Keratinocyte (primary cell): Measurements from ENCODE around the gene OR56A4. TPM values are rescaled to one million over a fixed set of nuclear protein-coding genes. Genes with fewer than 3 reads are reported as not detected.

Experiments used
- DNase-seq: peaks from one replicate; pipeline ENCODE4 v3.0.0-alpha.2; 2011; ENCODE audit warnings: low read depth, missing footprints, low spot score
- FAIRE-seq: peaks from 2 replicates; lab custom pipeline; 2011; peaks lifted over from hg19 to GRCh38; lab: Jason Lieb, UNC
- H2AFZ ChIP-seq: 2 replicates; pipeline ENCODE4 v1.6.0; 2012; ENCODE audit warnings: low read length, control low read depth, inconsistent platforms; ENCODE audit not compliant: control insufficient read depth
- H3K27ac ChIP-seq: 2 replicates; pipeline ENCODE4 v1.5.1; 2011; ENCODE audit warnings: low read length; ENCODE audit not compliant: control insufficient read depth, insufficient read depth
- H3K27me3 ChIP-seq: 3 replicates; pipeline ENCODE4 v1.6.0; 2011; ENCODE audit warnings: low read length; ENCODE audit not compliant: control insufficient read depth, insufficient read depth; ENCODE audit errors: extremely low read depth
- H3K36me3 ChIP-seq, 2 experiments: 2 replicates in 1 of 2; 3 replicates in 1 of 2; pipeline ENCODE4 v1.5.1; 2011; ENCODE audit warnings: low read length in 2 of 2, mild to moderate bottlenecking in 1 of 2; ENCODE audit not compliant: control insufficient read depth in 2 of 2, insufficient read depth in 2 of 2; ENCODE audit errors: extremely low read depth in 1 of 2
- H3K4me1 ChIP-seq: 3 replicates; pipeline ENCODE4 v1.5.1; 2011; ENCODE audit warnings: low read length; ENCODE audit not compliant: control insufficient read depth, insufficient read depth; ENCODE audit errors: extremely low read depth
- H3K4me2 ChIP-seq: 3 replicates; pipeline ENCODE4 v1.6.0; 2011; ENCODE audit warnings: low read depth, low read length; ENCODE audit not compliant: control insufficient read depth, insufficient read depth; ENCODE audit errors: extremely low read depth
- H3K4me3 ChIP-seq, 3 experiments: fragments of 200-600 bp in 1 of 3; sonication (generic) in 1 of 3; 2 replicates in 2 of 3; 3 replicates in 1 of 3; pipeline ENCODE4 v1.5.1; 2011 to 2016; ENCODE audit warnings: low read length in 3 of 3, mild to moderate bottlenecking in 3 of 3, control low read depth in 2 of 3, inconsistent platforms in 1 of 3, low read depth in 1 of 3, mixed read lengths in 1 of 3, mixed run types in 1 of 3, moderate library complexity in 1 of 3; ENCODE audit not compliant: control insufficient read depth in 2 of 3, insufficient read depth in 2 of 3; ENCODE audit errors: extremely low read depth in 1 of 3
- H3K79me2 ChIP-seq: 2 replicates; pipeline ENCODE4 v1.6.0; 2012; ENCODE audit warnings: low read length; ENCODE audit not compliant: control insufficient read depth, insufficient read depth
- H3K9ac ChIP-seq: 3 replicates; pipeline ENCODE4 v1.6.0; 2011; ENCODE audit warnings: low read length; ENCODE audit not compliant: control insufficient read depth, insufficient read depth; ENCODE audit errors: extremely low read depth
- H3K9me1 ChIP-seq: 3 replicates; pipeline ENCODE4 v1.6.0; 2011; ENCODE audit warnings: low read length; ENCODE audit not compliant: control insufficient read depth, insufficient read depth; ENCODE audit errors: extremely low read depth
- H3K9me3 ChIP-seq: 2 replicates; pipeline ENCODE4 v1.5.1; 2012; ENCODE audit warnings: low read depth, low read length; ENCODE audit not compliant: control insufficient read depth
- H4K20me1 ChIP-seq: 3 replicates; pipeline ENCODE4 v1.6.0; 2011; ENCODE audit warnings: low read length; ENCODE audit not compliant: control insufficient read depth, insufficient read depth; ENCODE audit errors: extremely low read depth
- EZH2 ChIP-seq: IDR thresholded peaks from one replicate; pipeline ENCODE4 v1.6.1; 2012; ENCODE audit warnings: inconsistent platforms, mild to moderate bottlenecking, low read length, moderate library complexity
- dilution Hi-C: fragments of 300-500 bp; cut with MboI; formaldehyde crosslinking; loops from one replicate; pipeline ENCODE4 v1.7.0; 2020; ENCODE audit warnings: low sequenced_read_pairs; ENCODE audit not compliant: extremely low pct_ligation_motif_present
- polyA plus RNA-seq, 5 experiments: library from polyadenylated mRNA; depleted of rRNA in 3 of 5; stranded (reverse) in 3 of 5; stranded (forward) in 1 of 5; unstranded in 1 of 5; fragments of >200 nt; gene quantifications; 1 replicate in 1 of 5; 2 replicates in 3 of 5; 3 replicates in 1 of 5; pipeline versions ENCODE4 v1.2.1 to v1.2.3, GENCODE V29; 2011 to 2012; ENCODE audit warnings: missing spikeins in 2 of 5, low read depth in 1 of 5, low replicate concordance in 1 of 5
- TF ChIP-seq, protein P1 (sequence below), 3 experiments: IDR thresholded peaks in 1 of 3; conservative IDR thresholded peaks in 1 of 3; optimal IDR thresholded peaks in 1 of 3; 2 replicates in 2 of 3; 3 replicates in 1 of 3; pipeline versions ENCODE3 to v1.5.1; 2011; ENCODE audit warnings: low read length in 3 of 3, mild to moderate bottlenecking in 3 of 3, moderate library complexity in 2 of 3, control low read depth in 1 of 3, inconsistent platforms in 1 of 3; ENCODE audit not compliant: insufficient read depth in 2 of 3; ENCODE audit errors: extremely low read depth in 1 of 3

OR56A4 gene
- polyA plus RNA-seq, 1 donor (not counting 4 experiments of a cell fraction or from before 2014, with no cell fraction given): not detected

DNA sequence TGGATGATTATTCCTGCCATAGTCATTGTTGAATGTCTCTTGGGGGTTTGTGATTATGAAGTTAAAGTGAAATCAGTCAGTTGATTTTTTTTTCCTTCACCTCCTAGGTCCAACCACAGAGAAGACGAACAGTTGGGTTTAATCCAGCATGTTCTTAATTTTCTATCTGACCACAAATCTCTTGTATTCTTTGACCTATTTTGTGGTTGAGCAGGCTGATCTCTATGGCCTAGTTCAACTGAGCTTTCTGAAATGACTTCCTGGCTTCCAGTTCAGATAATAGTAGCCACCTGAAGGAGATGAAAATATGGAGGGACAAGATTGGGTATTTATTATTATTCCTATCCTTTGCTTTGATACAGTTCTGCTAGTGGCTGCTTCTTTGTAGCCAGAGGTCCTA, 33.2 kb downstream of the OR56A4 start:
- Histone ChIP-seq H3K9me1 (no peaks in the 10 kb centered on the region), H3K36me3 (no peaks in the 10 kb centered on the region), H3K27ac (no peak overlapping the region), H3K4me2 (no peak overlapping the region), H3K4me3 (no peak overlapping the region), H2AFZ (no peak overlapping the region), H3K9me3 (no peaks in the 10 kb centered on the region), H3K79me2 (no peaks in the 10 kb centered on the region), H3K27me3 (no peaks in the 10 kb centered on the region), H3K9ac (no peak overlapping the region), H3K4me1 (no peaks in the 10 kb centered on the region), H4K20me1 (no peaks in the 10 kb centered on the region)
- no peak for FAIRE-seq
- dilution Hi-C loops: no loop called here
- TF ChIP-seq, protein P1, sequence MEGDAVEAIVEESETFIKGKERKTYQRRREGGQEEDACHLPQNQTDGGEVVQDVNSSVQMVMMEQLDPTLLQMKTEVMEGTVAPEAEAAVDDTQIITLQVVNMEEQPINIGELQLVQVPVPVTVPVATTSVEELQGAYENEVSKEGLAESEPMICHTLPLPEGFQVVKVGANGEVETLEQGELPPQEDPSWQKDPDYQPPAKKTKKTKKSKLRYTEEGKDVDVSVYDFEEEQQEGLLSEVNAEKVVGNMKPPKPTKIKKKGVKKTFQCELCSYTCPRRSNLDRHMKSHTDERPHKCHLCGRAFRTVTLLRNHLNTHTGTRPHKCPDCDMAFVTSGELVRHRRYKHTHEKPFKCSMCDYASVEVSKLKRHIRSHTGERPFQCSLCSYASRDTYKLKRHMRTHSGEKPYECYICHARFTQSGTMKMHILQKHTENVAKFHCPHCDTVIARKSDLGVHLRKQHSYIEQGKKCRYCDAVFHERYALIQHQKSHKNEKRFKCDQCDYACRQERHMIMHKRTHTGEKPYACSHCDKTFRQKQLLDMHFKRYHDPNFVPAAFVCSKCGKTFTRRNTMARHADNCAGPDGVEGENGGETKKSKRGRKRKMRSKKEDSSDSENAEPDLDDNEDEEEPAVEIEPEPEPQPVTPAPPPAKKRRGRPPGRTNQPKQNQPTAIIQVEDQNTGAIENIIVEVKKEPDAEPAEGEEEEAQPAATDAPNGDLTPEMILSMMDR (optimal IDR thresholded peaks at IDR 0.05 in 1 of 3, IDR thresholded peaks at IDR 0.05 in 1 of 3, conservative IDR thresholded peaks at IDR 0.05 in 1 of 3; ENCODE audit: extremely low read depth in 1 of 3, insufficient read depth in 2 of 3, low read length in 3 of 3): no peak
- no peak for TF ChIP-seq EZH2
- no peak for DNase-seq

GRCh38 chr11:5968394-5968793, 38.4 kb downstream of the OR56A4 start, which contains the start of gene OR56A5:
Gene OR56A5 (minus strand): TSS chr11:5968494. CDS start chr11:5968494, 0 bp downstream.
- Histone ChIP-seq H3K4me3 (no peak within 1 kb of the TSS), H3K9me3 (no peaks in the 10 kb centered on the region), H3K9ac (no peak within 1 kb of the TSS), H3K27ac (no peak within 1 kb of the TSS), H3K4me2 (no peak within 1 kb of the TSS), H3K79me2 (no peaks in the 10 kb centered on the region), H2AFZ (no peak within 1 kb of the TSS), H3K4me1 (no peaks in the 10 kb centered on the region), H4K20me1 (no peaks in the 10 kb centered on the region), H3K9me1 (no peaks in the 10 kb centered on the region), H3K36me3 (no peaks in the 10 kb centered on the region), H3K27me3 (no peaks in the 10 kb centered on the region)
- FAIRE-seq: no peak
- TF ChIP-seq EZH2: no peak
- TF ChIP-seq, protein P1 (optimal IDR thresholded peaks at IDR 0.05 in 1 of 3, IDR thresholded peaks at IDR 0.05 in 1 of 3, conservative IDR thresholded peaks at IDR 0.05 in 1 of 3; ENCODE audit: extremely low read depth in 1 of 3, insufficient read depth in 2 of 3, low read length in 3 of 3): no peak
- dilution Hi-C loops: no loop called here
- no peak for DNase-seq
